ENCODE measurements around the gene ZNF213.
A peak's percentile ranks its signal among the peaks of the same experiment; 100 is the strongest.

The ZNF213 gene

GRCh38 chr16:3183445-3184139 lies 48.8 kb downstream of the ZNF213 start:
- no peaks in the 10 kb centered on the region for H3K9me2 ChIP-seq (ENCODE audit: low read depth, low read length)
- no peaks in the 10 kb centered on the region for H3K79me2 ChIP-seq (ENCODE audit: insufficient read depth, low read length)
- no peak overlapping the region for H3K4me3 ChIP-seq (ENCODE audit: low read depth, low read length, poor library complexity, severe bottlenecking)
- H3K4me2 ChIP-seq (ENCODE audit: low read length): no peak overlapping the region
- 0 out of 2 replicates have a peak, but pooled peaks cover 2% of the 10 kb centered on the region for H3K9me3 ChIP-seq (ENCODE audit: low read length)
- no peaks in the 10 kb centered on the region for H3K36me3 ChIP-seq (ENCODE audit: insufficient read depth, low read length)
- no peak for TF ChIP-seq CTCF (IDR thresholded peaks at IDR 0.05; ENCODE audit: low read length)
- TF ChIP-seq EZH2 (IDR thresholded peaks at IDR 0.05; ENCODE audit: borderline replicate concordance, low read length): no peak
- H2AFZ ChIP-seq (ENCODE audit: low read length): no peak overlapping the region
- H4K20me1 ChIP-seq (ENCODE audit: insufficient read depth, low read length): no peaks in the 10 kb centered on the region
- no peak overlapping the region for H3K27ac ChIP-seq (ENCODE audit: low read depth, low read length, poor library complexity, severe bottlenecking)
- peaks cover 6% of the 10 kb centered on the region for H3K4me1 ChIP-seq (ENCODE audit: insufficient read depth, low read length, severe bottlenecking)
- peaks cover 5% of the 10 kb centered on the region; the same call in 1 of the 2 replicates for H3K27me3 ChIP-seq (ENCODE audit: insufficient read depth, low read length)
- H3K9ac ChIP-seq (ENCODE audit: low read length): no peak overlapping the region
- no peaks in the 10 kb centered on the region for H3F3A ChIP-seq (ENCODE audit: insufficient read depth, low read length)

DNA sequence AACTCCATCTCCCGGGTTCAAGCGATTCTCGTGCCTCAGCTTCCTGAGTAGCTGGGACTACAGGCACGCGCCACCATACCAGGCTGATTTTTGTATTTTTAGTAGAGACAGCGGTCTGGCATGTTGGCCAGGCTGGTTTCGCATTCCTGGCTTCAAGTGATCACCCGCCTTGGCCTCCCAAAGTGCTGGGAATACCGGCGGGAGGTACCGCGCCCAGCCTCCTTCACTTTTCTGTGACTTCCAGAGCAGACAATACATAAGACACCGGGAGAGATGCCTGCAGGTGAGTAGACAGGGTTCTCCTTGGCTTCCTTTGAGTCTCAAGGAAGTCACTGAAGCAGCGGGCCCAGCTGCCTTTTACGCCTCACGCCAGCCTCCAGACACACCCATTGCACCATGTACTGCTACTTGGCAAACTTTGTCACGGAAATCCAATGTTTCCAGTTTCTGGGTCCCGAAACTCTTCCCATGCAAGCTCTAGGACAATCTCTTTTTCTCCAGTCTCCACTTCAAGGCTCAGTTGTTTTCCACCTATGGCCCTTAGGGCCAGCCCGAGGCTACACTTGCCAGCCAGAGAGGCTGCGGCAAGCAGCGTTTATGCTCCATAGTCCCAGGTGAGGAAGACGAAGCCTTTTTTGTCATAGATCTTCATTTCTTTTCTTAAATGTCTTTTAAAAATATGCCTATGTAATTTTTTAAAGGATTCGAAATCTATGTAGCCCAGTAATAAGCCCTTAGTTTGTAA lies 52.3 kb downstream of the ZNF213 start:
- H3K4me1 ChIP-seq (ENCODE audit: insufficient read depth, low read length, severe bottlenecking): peaks cover 24% of the 10 kb centered on the region
- TF ChIP-seq EZH2 (IDR thresholded peaks at IDR 0.05; ENCODE audit: borderline replicate concordance, low read length): no peak
- TF ChIP-seq CTCF (IDR thresholded peaks at IDR 0.05; ENCODE audit: low read length): no peak
- H3K9me2 ChIP-seq (ENCODE audit: low read depth, low read length): no peaks in the 10 kb centered on the region
- H3K4me2 ChIP-seq (ENCODE audit: low read length): peak overlapping the region; percentile 73; the same call in 1 of the 2 replicates
- no peaks in the 10 kb centered on the region for H4K20me1 ChIP-seq (ENCODE audit: insufficient read depth, low read length)
- H3K9me3 ChIP-seq (ENCODE audit: low read length): 0 out of 2 replicates have a peak, but pooled peaks cover 2% of the 10 kb centered on the region
- H3K27ac ChIP-seq (ENCODE audit: low read depth, low read length, poor library complexity, severe bottlenecking): no peak overlapping the region
- no peaks in the 10 kb centered on the region for H3K36me3 ChIP-seq (ENCODE audit: insufficient read depth, low read length)
- H3F3A ChIP-seq (ENCODE audit: insufficient read depth, low read length): no peaks in the 10 kb centered on the region
- H3K4me3 ChIP-seq (ENCODE audit: low read depth, low read length, poor library complexity, severe bottlenecking): peak overlapping the region; percentile 62
- H2AFZ ChIP-seq (ENCODE audit: low read length): no peak overlapping the region
- H3K27me3 ChIP-seq (ENCODE audit: insufficient read depth, low read length): peaks cover 5% of the 10 kb centered on the region; the same call in 1 of the 2 replicates
- H3K79me2 ChIP-seq (ENCODE audit: insufficient read depth, low read length): no peaks in the 10 kb centered on the region
- H3K9ac ChIP-seq (ENCODE audit: low read length): no peak overlapping the region

- peaks cover 5% of the 10 kb centered on the region; the same call in 1 of the 2 replicates for H3K27me3 ChIP-seq (ENCODE audit: insufficient read depth, low read length)
- no peaks in the 10 kb centered on the region for H3K9me2 ChIP-seq (ENCODE audit: low read depth, low read length)
- TF ChIP-seq EZH2 (IDR thresholded peaks at IDR 0.05; ENCODE audit: borderline replicate concordance, low read length): no peak
- no peak for TF ChIP-seq CTCF (IDR thresholded peaks at IDR 0.05; ENCODE audit: low read length)
- H3K4me2 ChIP-seq (ENCODE audit: low read length): peak within 1 kb of the TSS; percentile 73
- no peaks in the 10 kb centered on the region for H3K36me3 ChIP-seq (ENCODE audit: insufficient read depth, low read length)
- 0 out of 2 replicates have a peak, but pooled peaks cover 2% of the 10 kb centered on the region for H3K9me3 ChIP-seq (ENCODE audit: low read length)
- peak within 1 kb of the TSS; percentile 62 for H3K4me3 ChIP-seq (ENCODE audit: low read depth, low read length, poor library complexity, severe bottlenecking)
- peaks cover 24% of the 10 kb centered on the region for H3K4me1 ChIP-seq (ENCODE audit: insufficient read depth, low read length, severe bottlenecking)
- no peaks in the 10 kb centered on the region for H4K20me1 ChIP-seq (ENCODE audit: insufficient read depth, low read length)
- H2AFZ ChIP-seq (ENCODE audit: low read length): no peak within 1 kb of the TSS
- H3K9ac ChIP-seq (ENCODE audit: low read length): peak within 1 kb of the TSS; percentile 48
- peak within 1 kb of the TSS; percentile 19 for H3K27ac ChIP-seq (ENCODE audit: low read depth, low read length, poor library complexity, severe bottlenecking)
- no peaks in the 10 kb centered on the region for H3F3A ChIP-seq (ENCODE audit: insufficient read depth, low read length)
- no peaks in the 10 kb centered on the region for H3K79me2 ChIP-seq (ENCODE audit: insufficient read depth, low read length)
Measured at GRCh38 chr16:3187798-3188674, 53.2 kb downstream of the ZNF213 start, which contains the start of gene OR1F1. Gene OR1F1 (plus strand): TSS chr16:3188204.

Data from OCI-LY1 (cell line).